NCI-H2029 treated with DMSO at 0.1 percent for 48 hours (cell line): Measurements from ENCODE around the gene PCDH15.

Experiments used
- DNase-seq: peaks from one replicate; lab custom pipeline; 2025; lab: John Stamatoyannopoulos, UW

The PCDH15 gene

GRCh38 chr10:54125098-54125747 is 675.8 kb downstream of the PCDH15 start:
- no peak for DNase-seq

- no peak for DNase-seq
Measured at GRCh38 chr10:54124209-54124885, 676.7 kb downstream of the PCDH15 start.

DNA sequence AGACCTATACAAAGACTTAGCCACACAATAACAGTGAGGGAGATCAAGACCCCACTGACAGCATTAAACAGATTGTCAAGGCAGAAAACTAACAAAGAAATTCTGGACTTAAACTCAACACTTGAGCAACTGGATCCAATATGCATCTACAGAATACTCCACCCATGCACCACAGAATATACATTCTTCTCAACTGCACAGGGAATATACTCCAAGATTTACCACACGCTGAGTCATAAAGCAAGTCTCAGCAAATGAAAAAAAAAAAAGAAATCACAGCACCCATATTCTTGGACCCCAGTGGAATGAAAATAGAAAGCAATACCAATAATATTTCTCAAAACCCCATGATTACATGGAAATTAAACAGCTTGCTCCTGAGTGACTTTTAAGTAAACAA is 680.2 kb downstream of the PCDH15 start:
- no peak for DNase-seq

- no peak for DNase-seq
Measured at GRCh38 chr10:54108961-54109360, 692.1 kb downstream of the PCDH15 start.

DNA sequence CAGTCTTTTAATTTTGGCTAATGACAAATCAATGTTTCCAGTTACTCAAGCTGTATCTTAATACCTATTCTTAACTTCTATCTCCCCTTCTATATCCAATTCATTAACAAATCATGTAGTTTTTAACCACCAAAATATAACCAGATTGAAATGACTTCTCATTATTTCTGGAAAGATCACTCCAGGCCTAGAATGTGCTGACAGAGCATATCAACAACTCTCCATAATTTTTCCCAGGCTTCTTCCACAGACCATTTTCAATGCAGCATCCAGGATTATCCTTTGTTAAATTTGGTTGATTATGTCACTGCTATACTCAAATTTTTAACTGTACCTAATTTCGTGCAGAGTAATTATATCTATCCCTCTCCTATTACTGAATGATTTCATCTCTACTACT is 704.1 kb downstream of the PCDH15 start:
- DNase-seq: no peak

GRCh38 chr10:54094321-54094720 is 706.7 kb downstream of the PCDH15 start:
- DNase-seq: no peak

DNA sequence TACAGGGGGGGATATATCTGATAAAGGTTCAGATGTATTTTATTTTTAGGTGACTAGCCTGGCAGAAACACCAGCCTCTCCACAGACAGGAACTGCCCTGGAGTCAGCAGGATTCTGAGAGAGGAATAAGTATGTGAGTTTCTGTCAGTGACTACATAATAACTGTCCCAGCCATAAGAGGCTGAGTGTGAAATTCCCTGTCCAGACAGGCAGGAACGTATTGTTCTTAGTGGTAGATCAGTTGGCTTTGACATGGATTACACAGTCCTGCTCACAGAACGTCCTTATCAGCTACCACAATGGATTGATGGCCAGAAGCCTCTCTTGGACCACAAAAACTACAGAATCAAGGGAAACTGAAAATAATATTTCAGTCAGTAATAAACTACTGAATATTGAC is 709.8 kb downstream of the PCDH15 start:
- no peak for DNase-seq

DNA sequence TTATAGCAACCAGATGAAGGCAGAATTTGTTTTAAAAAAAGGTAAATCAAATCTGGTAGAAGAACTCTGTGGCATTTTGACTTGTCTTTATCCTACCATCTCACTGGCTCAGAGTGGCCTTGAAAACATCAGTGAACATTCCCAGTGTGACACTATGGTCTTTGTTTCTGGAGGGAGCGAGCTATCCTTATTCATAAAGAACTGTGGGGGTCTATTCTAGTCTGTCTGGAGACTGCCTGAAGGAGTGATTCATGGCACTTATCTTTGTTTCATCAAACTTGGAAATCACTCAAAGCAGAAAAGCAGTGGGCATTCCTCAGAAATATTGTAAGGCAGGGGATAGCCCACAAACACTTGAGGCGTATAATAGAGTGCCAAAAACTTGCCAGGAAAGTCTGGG is 719.1 kb downstream of the PCDH15 start:
- DNase-seq: no peak

DNA sequence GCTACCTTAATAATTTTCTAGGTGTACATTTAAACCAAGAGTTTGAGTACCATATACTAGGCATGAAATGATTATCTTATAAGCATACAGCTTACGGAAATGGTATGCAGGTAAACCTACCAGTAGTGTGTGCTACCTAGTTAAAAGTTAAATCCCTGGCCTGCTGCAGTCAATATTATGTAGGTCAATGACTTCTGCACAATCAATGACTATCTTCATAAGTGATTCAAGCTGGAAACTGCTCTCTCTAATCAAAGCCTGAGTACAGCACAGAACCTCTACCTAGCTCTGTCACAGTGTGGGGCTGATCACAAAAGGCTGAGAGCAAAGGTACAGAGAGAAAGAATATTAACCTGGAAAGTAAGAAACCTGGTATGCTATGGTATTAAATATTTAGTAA is 733.7 kb downstream of the PCDH15 start:
- DNase-seq: no peak

- no peak for DNase-seq
Measured at GRCh38 chr10:54066646-54067045, 734.4 kb downstream of the PCDH15 start.

DNA sequence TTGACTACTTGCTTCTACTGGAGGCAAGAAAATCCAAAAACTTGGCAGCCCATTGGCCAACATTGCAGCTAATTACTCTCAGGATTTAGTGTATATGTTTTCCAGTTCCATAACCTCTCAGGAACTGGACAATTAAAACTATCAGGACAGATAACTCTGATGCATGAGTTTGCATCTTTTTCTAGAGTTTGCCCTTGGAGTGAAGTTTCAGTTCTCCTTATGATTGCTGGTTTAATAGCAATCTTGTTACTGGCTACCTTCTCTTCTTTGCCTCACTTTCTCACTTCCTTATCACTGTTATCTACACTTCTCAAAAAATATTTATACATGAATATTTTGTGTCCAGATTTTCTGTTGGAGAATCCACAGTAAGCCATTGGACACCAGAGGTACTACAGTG is 735.9 kb downstream of the PCDH15 start:
- no peak for DNase-seq

- DNase-seq: no peak
Measured at GRCh38 chr10:54064215-54064614, 736.8 kb downstream of the PCDH15 start.

GRCh38 chr10:54063514-54063913 is 737.5 kb downstream of the PCDH15 start:
- no peak for DNase-seq

- DNase-seq: no peak
Measured at GRCh38 chr10:54060572-54060971, 740.5 kb downstream of the PCDH15 start.

DNA sequence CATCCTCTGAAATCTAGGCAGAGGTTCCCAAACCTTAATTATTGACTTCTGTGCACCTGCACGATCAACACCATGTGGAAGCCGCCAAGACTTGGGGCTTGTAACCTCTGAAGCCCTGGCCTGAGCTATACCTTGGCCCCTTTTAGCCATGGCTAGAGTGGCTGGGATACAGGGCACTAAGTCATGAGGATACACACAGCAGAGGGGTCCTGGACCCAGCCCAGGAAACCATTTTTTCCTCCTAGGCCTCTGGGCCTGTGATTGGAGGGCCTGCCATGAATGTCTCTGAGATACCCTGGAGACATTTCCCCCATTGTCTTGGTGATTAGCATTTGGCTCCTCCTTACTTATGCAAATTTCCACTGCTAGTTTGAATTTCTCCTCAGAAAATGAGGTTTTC is 743.7 kb downstream of the PCDH15 start:
- no peak for DNase-seq

DNA sequence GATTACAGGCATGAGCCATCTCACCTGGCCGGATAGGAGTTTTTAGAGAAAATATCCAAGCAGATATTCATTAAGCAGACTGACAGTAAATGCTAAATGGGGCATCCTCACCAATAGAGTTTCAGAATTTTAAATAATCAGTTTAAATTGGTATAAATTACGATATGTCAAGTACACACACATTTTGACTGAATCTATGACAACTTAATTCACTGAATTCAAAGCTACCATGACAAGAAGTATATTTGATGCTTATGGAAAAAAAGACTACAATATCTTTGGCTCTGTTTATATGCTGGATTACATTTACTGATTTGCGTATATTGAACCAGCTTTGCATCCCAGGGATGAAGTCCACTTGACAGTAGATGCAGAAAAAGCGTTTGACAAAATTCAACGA is 774.7 kb downstream of the PCDH15 start:
- DNase-seq: no peak

DNA sequence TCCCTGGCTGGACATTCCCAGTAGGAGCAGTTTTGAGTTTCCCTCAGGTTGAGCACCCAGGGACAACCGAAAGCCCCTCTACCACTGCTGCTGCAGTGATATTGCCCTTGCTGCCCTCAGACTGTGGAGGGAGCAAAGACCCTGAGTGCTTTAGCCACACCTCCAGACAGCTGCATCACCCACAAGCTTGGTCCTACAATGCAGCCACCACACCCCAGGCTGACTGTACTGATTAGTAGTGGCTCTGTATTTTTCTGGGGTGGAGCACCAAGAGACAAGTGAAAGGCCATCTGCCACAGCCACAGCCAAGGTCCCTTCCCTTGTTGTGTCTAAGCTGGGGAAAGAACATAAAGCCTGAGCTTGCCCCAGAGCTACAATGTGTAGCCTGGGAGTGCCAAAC is 789.9 kb downstream of the PCDH15 start:
- no peak for DNase-seq

DNA sequence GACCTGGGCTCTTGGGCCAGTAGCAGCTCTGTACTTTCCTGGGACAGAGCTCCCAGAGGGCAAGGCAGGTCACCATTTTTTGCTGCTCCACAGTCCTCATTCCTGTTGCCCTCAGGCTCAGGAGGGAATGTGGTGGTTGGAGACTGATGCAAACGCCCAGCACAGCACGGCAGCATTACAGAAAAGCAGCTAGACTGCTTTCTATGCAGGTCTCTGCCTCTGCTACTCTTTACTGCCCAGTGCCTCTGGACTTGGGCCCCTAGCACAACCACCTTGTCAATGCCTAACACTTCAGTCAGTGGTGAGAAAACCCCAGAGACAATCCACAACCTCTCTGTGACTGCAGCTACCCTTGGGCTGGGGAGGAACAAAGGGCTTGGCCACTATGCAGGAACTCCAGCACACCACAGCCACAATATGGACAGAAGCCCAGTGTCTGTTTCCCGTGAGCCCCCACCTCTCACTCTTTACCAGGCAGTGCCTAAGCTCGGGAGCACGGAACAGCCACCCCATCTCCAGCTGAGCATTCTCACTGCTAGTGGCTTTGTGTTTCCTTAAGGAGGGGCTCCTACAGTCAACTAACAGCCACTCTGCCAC is 790.6 kb downstream of the PCDH15 start:
- DNase-seq: no peak

DNA sequence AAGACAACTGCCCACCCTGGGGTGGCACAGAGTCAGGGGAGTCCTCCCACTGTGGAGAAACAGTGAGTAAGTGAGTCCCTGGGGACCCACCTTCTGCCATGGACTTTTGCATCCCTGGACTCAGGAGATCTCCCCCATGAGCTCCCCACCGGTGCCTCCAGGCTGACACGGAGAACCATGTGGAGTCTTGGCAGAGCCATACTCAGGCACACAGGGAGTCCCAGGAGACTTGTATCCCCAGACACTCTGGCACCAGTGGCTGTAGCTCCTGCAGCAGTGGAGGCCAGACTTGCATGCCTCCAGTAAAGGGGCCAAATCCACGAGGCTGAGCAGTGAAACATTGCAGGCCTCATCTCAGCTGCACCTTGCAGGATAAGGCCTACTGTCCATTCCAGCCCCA is 791.4 kb downstream of the PCDH15 start:
- DNase-seq: no peak

GRCh38 chr10:54002077-54002476 is 799.0 kb downstream of the PCDH15 start:
- no peak for DNase-seq

GRCh38 chr10:53997953-53998352 is 803.1 kb downstream of the PCDH15 start:
- DNase-seq: no peak

DNA sequence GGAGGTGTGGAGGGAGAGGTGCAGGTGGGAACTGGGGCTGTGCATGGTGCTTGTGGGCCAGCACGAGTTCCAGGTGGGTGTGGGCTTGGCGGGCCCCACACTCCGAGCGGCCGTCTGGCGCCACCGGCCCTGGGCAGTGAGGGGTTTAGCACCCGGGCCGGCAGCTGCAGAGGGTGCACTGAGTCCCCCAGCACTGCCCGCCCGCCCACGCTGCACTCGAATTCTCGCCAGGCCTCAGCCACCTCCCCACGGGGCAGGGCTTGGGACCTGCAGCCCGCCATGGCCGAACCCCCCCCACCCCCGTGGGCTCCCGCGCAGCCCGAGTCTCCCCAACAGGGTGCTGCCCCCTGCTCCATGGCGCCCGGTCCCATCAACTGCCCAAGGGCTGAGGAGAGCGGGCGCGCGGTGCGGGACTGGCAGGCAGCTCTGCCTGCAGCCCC is 810.2 kb downstream of the PCDH15 start:
- DNase-seq: no peak

DNA sequence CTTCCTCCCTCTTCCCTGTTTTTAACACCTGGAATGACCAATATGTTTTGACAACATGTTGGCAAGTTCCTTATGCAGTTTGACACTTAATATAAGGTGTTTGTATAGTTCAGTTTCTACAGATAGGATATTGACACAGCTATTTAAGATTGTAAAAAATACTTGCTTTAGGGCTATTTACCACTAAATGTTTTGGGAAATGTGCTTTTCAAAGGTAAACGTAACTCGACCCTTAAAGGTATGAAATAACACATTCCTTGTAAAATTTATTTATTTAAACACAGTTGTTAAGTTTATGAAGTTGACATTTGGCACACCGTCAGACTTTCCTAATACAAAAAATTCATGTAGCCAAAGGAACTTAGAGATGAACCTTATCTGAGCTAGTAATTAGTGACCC is 817.6 kb downstream of the PCDH15 start:
- no peak for DNase-seq

DNA sequence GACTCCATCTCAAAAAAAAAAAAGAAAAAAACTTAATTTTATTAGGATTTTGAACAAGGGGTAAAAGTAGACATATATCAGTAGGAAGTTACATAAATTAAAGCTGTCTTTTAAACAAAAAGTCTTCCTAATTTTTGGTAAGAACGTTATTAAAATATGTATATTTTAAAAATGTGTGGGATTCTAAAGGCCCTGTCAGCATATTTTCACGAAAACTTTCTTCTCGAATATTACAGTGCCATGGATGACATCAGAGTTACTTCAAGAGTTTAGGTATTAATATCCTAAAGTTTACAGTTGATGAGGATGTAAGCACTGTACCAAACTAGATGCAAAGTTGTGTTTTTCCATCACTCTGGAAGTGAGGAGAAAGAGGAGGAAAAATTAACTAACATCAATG is 820.8 kb downstream of the PCDH15 start:
- no peak for DNase-seq
